ENCODE data around the gene GRAMD2B.
"Not testable (repeated sequence)": the region's sequence is repeated elsewhere in the genome, so short reads cannot be mapped to it uniquely, and the experiment has no call there.

Gene GRAMD2B

DNA sequence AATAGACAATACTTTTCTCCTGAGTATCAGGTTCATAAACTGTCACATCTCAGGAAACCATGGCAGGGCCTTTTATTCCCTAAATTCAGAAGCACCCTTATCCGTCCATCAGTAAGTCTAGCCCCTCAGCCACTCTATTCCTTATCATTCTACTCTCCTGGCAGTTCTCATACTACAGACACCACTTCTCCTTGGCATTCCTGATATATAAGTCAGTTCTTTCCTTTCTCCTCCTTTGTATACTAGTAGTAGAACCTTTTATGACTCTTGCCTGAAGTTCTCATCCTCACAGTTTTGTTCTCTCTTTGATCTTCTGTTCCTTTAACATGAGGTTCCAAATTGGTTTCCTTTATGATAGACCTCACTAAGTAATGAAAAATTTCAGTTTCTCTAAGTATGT, 29.3 kb downstream of the GRAMD2B start:
- no peak for DNase-seq

- DNase-seq, result no peak
Measured at GRCh38 chr5:126454081-126454480, 30.9 kb downstream of the GRAMD2B start.

GRCh38 chr5:126454535-126454934, 31.3 kb downstream of the GRAMD2B start:
- no peak for DNase-seq

DNA sequence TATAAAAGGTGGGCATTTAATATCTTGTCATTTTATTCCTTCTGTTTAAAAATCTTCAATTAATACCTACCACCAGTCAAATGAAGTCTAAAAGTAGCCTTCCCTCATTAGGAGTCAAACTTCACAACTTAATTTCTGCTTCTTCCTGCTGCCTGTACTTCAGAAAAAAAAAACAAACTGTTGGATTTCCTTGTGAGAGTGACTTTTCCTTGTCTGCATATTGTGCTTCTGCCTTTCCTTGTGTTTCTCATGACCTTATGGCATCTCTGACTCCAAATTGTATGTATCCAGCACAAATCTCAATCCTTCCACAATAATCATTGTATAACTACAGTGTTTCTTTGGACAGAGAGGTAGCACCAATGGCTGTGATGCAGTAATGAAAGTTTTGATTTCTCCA, 32.1 kb downstream of the GRAMD2B start:
- DNase-seq, result no peak

DNA sequence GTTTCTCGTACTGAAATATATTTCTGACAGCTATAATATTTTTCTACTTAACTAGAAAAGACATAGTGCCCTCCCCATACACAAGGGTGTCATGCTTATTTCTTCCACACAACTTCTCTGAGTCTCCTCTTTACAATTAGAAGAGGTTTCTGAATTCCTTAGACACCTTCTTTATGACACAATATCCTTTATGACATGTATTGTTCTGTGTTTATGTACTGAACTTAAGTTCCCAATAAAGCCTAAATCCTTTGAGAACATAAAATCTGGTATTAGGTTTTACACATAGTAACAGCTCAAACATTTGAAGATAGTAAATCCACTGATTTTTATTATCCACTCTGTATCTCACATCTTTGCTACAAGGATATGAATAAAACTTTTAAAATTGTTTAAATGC, 32.5 kb downstream of the GRAMD2B start:
- DNase-seq, result no peak

DNA sequence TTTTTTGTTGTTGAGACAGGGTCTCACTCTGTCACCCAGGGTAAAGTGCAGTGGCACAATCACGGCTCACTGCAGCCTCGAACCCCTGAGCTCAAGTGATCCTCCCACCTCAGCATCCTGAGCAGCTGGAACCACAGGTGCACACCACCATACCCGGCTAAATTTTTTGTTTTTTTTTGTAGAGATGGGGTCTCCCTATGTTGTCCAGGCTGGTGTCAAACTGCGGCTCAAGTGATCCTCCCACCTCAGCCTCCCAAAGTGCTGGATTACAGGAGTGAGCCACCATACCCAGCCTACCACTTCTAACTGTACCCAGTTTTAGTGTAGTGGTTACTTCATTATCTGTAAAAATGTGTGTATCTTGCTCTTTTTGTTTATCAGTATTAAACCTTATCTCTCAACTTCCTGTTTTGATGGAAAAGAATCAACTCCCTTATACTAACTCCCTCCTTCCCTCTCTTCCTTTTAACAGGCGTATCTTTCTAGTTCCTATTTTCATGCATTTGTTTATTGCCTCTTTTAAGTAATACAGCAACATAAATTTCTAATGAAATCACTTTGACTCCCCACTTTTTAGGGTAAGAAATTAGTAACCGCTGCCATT, 33.1 kb downstream of the GRAMD2B start:
- DNase-seq, result no peak

DNA sequence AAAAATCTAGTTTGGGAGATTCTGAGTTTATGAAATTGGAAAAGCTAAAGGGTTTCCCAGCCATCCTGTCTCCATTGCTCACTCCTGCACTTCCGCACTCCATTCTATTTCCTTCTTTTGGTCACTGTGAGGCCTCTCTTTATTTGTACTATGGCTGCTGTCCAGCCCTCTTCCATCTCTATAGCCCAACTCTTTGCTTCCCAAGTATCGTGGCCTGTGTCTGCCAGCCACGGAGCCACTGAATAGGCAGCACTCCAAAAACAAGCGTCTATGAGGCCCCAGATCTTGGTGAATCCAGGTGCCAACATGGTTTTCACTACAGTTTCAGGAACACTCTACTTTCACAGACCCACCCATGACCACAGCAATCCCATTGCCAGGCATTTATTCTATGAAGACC, 37.2 kb downstream of the GRAMD2B start:
- DNase-seq, result no peak

GRCh38 chr5:126460977-126461376, 37.8 kb downstream of the GRAMD2B start:
- no peak for DNase-seq

DNA sequence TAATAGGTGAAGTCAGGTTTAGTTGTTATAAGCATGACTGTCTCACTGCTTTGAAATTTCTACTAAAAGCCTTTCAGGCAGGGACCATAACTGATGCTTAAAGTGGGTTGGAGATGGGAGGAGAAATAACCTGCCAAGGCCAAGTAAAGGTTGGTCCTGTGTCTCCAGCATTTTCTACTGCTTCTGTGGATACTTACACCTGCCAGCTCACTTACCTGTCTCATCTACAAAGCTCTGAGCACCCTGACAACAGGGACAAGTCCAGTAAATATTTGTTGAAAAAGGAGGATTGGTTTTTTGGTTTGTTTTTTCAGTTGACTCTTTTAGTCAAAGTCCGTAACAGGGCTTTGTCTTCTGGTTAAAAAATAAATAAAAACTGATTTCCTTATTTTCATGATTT, 38.6 kb downstream of the GRAMD2B start:
- no peak for DNase-seq

DNA sequence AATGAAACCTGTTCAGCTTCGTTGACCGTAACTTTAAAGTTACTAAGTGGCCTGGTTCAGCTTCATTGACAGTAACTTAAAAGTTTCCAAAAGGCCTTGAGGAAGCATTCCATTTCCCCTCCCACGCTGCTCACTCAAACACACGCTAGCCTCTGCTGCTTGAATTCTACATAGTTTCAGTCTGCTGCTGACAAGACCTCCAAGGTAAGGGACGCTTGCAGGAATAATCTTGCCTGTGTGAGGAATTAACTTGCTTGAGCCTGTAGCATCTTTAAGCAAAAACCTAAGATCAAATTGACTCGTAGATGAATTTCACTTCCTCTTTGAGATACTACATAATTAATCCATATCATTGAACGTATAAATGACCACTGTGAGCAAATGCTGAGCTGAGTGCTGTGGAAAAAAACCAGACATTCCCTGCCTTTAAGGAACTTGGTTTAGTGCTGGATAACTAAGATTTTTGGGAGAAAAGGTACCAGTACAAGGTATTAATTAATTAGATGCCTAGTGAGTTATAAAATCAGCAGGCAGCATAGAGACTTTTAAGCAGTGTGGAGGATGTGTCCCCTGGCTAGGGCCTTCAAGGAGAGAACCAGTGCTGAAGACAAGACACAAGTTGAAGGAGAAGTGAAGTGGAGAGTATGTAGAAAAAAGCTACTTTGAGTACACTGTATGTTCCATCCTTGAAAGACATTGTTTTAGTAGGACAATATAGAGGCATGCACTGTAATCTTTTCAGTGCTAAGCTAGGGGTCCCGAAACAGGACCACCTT, 39.2 kb downstream of the GRAMD2B start:
- no peak for DNase-seq

GRCh38 chr5:126464016-126464415, 40.8 kb downstream of the GRAMD2B start:
- DNase-seq, result no peak

DNA sequence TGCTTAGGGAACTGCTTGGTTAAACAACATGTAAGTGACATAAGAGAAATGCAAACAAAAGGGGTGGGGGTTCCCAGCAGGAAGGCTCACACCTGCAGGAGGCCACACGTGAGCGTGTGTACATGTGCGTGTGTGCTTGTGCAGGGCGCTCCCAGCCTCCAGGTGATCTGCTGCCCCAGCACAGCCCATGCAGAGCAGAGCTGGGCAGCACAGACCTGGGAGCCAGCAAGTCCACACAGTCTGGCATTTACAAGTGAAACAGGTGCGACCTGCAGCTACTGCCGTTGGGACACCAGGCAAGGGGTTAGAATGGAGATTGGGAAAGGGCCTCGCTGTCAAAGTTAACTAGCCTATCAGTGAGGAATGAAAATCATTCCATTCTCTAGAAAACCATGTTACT, 41.8 kb downstream of the GRAMD2B start:
- DNase-seq, result no peak

GRCh38 chr5:126468091-126468490, 44.9 kb downstream of the GRAMD2B start:
- no peak for DNase-seq

- no peak for DNase-seq
Measured at GRCh38 chr5:126469536-126470316, 46.5 kb downstream of the GRAMD2B start.

DNA sequence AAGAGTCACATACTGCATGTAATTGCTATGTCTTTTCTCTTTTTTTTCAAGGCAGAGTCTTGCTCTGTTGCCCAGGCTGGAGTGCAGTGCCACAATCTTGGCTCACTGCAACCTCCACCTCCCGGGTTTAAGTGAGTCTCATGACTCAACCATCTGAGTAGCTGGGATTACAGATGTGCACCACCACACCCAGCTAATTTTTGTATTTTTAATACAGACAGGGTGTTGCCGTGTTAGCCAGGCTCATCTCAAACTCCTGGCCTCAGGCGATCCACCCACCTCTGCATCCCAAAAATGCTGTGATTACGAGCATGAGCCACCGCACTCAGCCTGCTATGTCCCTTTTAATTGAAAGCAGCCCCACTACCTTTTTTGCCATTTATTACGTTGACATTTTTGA, 47.3 kb downstream of the GRAMD2B start:
- DNase-seq, result not testable (repeated sequence)

DNA sequence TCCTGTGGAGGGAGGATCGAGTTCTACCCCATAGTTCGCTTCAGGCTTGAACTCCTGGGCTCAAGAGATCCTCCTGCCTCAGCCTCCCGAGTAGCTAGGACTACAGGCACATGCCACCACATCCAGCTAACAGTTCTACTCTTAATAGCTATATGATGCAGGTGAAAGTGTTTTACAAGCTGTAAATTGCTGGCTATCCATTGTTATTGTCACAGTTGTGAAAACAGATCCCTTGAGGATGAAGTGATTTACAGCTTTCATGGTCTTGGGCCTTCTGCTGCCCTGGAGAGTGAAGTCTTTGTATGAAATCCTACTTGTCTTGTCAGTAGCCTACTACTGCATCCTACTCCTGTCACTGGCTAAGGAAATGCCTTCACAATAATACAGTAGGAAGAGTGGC, 48.0 kb downstream of the GRAMD2B start:
- DNase-seq, result no peak

- no peak for DNase-seq
Measured at GRCh38 chr5:126471875-126472537, 48.8 kb downstream of the GRAMD2B start.

GRCh38 chr5:126472538-126472889, 49.3 kb downstream of the GRAMD2B start:
- no peak for DNase-seq

DNA sequence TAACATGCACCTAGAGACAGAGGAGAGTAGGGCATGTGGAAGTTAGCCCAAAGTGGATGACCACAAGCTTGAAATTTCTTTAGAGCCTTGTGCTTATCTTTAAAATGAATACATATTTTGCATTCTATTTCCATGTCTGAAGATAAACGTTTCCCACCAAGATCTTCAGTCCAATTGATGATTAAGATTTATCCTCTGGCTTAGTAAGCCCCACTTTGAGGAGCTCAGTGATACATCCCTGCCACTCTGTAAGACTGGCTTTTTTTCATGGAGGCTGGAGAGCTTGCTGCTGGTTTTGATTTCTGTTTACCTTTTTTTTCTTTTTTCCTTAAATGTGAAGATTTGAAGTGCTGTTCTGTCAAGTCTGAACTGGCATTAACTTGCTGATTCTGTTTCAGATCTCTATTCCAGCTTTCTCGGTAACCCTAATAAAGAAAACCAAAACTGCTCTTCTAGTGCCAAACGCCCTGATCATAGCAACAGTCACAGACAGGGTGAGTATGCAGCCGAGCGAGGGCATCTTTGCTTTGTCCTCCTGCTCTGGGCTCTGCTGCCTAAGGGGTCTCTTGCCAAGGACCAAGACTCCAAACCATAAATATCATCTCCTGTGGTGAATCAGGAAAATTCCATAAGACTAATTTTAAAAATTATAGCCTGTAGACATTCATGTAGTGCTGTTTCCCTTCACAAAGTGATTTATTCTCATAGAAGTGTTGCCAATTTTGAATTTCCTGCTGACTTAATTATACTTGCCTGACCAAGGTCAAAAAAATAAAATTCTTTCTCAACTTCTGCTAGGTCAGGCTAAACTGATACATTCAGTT, 54.3 kb downstream of the GRAMD2B start:
- DNase-seq, result no peak

DNA sequence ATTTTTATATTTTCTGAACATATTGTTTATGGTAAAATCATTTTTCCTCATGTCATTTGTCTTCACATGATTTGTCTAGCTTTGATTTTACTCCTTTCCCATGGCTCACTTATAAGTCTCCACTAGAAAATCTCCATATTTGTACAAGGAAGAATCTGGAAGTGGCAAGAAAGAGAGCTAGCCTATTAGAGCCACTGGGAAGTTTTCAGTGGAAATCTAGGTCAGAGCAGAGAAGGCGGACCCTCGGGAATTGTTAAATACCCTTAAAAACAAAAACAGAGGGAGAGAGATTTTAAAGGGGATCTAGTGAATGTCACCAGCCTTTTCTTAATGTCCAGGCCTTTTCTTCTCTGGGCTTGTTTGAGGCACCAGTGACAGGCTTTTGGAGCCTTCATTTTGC, 56.6 kb downstream of the GRAMD2B start:
- DNase-seq, result no peak

DNA sequence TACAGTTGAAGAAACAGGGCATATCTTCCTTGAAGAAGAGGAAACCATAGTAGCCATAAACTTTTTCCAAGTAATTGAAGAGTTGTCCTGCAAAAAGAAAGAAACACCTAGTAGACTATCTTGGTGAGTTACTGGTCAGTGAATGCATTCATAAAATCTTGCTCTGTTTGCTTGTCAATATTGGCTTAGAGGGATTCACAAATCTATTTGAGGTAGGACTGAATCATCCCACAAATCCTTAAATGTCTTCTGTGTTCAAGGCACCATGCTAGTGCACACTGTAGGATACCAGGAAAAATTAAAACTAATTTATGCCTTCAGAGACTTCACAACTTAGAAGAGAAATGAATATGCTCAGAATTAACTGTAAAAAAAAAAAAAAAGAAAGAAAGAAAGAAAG, 57.6 kb downstream of the GRAMD2B start:
- no peak for DNase-seq

DNA sequence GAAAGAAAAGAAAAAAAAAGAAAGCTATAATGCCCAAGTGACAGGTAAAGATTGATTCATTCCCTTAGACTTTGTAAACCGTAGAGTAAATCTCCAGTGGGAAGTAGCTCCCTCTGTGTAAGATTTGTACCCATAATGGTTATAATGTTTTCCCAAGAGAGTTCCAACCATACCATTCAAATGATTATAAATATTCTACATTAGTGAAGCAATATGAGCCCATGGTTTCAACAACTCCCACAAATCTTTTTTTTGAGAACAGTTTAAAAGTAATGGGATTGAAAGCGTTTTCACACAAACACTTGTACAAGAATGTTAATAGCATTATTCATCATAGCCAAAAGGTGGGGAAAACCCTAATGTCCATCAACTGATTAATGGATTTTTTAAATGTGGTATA, 58.0 kb downstream of the GRAMD2B start:
- DNase-seq, result no peak

GRCh38 chr5:126482591-126482990, 59.4 kb downstream of the GRAMD2B start:
- DNase-seq, result no peak
